ENCODE data around the gene ZNF207. TPM values are rescaled to one million over a fixed set of nuclear protein-coding genes. Genes with fewer than 3 reads are reported as not detected.
A peak's percentile ranks its signal among the peaks of the same experiment; 100 is the strongest.
"Not testable (repeated sequence)": the region's sequence is repeated elsewhere in the genome, so short reads cannot be mapped to it uniquely, and the experiment has no call there.

The ZNF207 gene
- total RNA-seq, 2 donors from 2014 or later, result 82.5 to 95.6 TPM

GRCh38 chr17:32305049-32305448 lies 44.9 kb upstream of the ZNF207 start:
- intact Hi-C loops (cut with DNase I), result no loop called here
- no peak for ATAC-seq
- no peaks in the 10 kb centered on the region for H3K9me3 ChIP-seq
- no peaks in the 10 kb centered on the region for H3K36me3 ChIP-seq (replicated peaks in 1 of 2; ENCODE audit: insufficient read depth in 1 of 2, low read depth in 2 of 2)
- DNase-seq, result no peak
- no peak overlapping the region for H3K4me3 ChIP-seq
- no peaks in the 10 kb centered on the region for H3K27me3 ChIP-seq
- TF ChIP-seq POLR2A (IDR thresholded peaks at IDR 0.05) (no peak), CTCF (IDR thresholded peaks at IDR 0.05) (no peak)
- WGBS, 2 donors, result 78 to 87% methylated on average over 9 of the region's 9 CpGs
- H3K27ac ChIP-seq, result no peak overlapping the region
- peaks cover 6% of the 10 kb centered on the region for H3K4me1 ChIP-seq

- 30 to 64% methylated on average over 2 to 4 of the region's 4 CpGs for WGBS, 2 donors
- Histone ChIP-seq H3K4me3 (no peak overlapping the region), H3K9me3 (no peaks in the 10 kb centered on the region), H3K36me3 (replicated peaks in 1 of 2; ENCODE audit: insufficient read depth in 1 of 2, low read depth in 2 of 2) (no peaks in the 10 kb centered on the region), H3K27ac (no peak overlapping the region), H3K4me1 (peaks cover 4% of the 10 kb centered on the region), H3K27me3 (no peaks in the 10 kb centered on the region)
- TF ChIP-seq CTCF (IDR thresholded peaks at IDR 0.05), result no peak
- no peak for TF ChIP-seq POLR2A (IDR thresholded peaks at IDR 0.05)
- ATAC-seq, result no peak
- intact Hi-C loops (cut with DNase I), result no loop called here
- no peak for DNase-seq
Observed at GRCh38 chr17:32307658-32308057, 42.3 kb upstream of the ZNF207 start.

GRCh38 chr17:32311028-32311536 lies 38.9 kb upstream of the ZNF207 start:
- intact Hi-C loops (cut with DNase I), result no loop called here
- Histone ChIP-seq H3K9me3 (no peaks in the 10 kb centered on the region), H3K4me3 (no peak overlapping the region), H3K4me1 (no peaks in the 10 kb centered on the region), H3K36me3 (replicated peaks in 1 of 2; ENCODE audit: insufficient read depth in 1 of 2, low read depth in 2 of 2) (no peaks in the 10 kb centered on the region), H3K27ac (no peak overlapping the region), H3K27me3 (no peaks in the 10 kb centered on the region)
- 26 to 28% methylated on average over 9 of the region's 9 CpGs for WGBS, 2 donors
- TF ChIP-seq POLR2A (IDR thresholded peaks at IDR 0.05), result no peak
- no peak for TF ChIP-seq CTCF (IDR thresholded peaks at IDR 0.05)
- ATAC-seq, result peak; percentile 15
- no peak for DNase-seq

- no peaks in the 10 kb centered on the region for H3K36me3 ChIP-seq (replicated peaks in 1 of 2; ENCODE audit: insufficient read depth in 1 of 2, low read depth in 2 of 2)
- WGBS, 2 donors, result 70 to 71% methylated on average over 9 of the region's 9 CpGs
- DNase-seq (no peak), ATAC-seq (no peak)
- no peaks in the 10 kb centered on the region for H3K9me3 ChIP-seq
- H3K4me3 ChIP-seq, result no peak overlapping the region
- no peaks in the 10 kb centered on the region for H3K27me3 ChIP-seq
- no peak for TF ChIP-seq POLR2A (IDR thresholded peaks at IDR 0.05)
- TF ChIP-seq CTCF (IDR thresholded peaks at IDR 0.05), result no peak
- intact Hi-C loops (cut with DNase I), result no loop called here
- no peak overlapping the region for H3K27ac ChIP-seq
- no peaks in the 10 kb centered on the region for H3K4me1 ChIP-seq
Observed at GRCh38 chr17:32314636-32315035, 35.3 kb upstream of the ZNF207 start.

- Histone ChIP-seq H3K4me1 (no peaks in the 10 kb centered on the region), H3K27me3 (no peaks in the 10 kb centered on the region), H3K36me3 (replicated peaks in 1 of 2; ENCODE audit: insufficient read depth in 1 of 2, low read depth in 2 of 2) (no peaks in the 10 kb centered on the region), H3K9me3 (no peaks in the 10 kb centered on the region), H3K4me3 (no peak overlapping the region), H3K27ac (no peak overlapping the region)
- DNase-seq, result no peak
- no peak for ATAC-seq
- intact Hi-C loops (cut with DNase I), result no loop called here
- WGBS, 2 donors, result 72 to 80% methylated on average over 8 of the region's 8 CpGs
- TF ChIP-seq CTCF (IDR thresholded peaks at IDR 0.05) (no peak), POLR2A (IDR thresholded peaks at IDR 0.05) (no peak)
Observed at GRCh38 chr17:32315171-32315570, 34.8 kb upstream of the ZNF207 start.

GRCh38 chr17:32316653-32317052 lies 33.3 kb upstream of the ZNF207 start:
- H3K36me3 ChIP-seq (replicated peaks in 1 of 2; ENCODE audit: insufficient read depth in 1 of 2, low read depth in 2 of 2); ATAC-seq; H3K27ac ChIP-seq; H3K4me3 ChIP-seq; DNase-seq; H3K9me3 ChIP-seq; H3K4me1 ChIP-seq; H3K27me3 ChIP-seq; intact Hi-C loops (cut with DNase I): not testable (repeated sequence)
- 83 to 85% methylated on average over 5 of the region's 5 CpGs for WGBS, 2 donors
